ENCODE results near the gene PPP2R5C. TPM values are rescaled to one million over a fixed set of nuclear protein-coding genes. Genes with fewer than 3 reads are reported as not detected.
A peak's percentile ranks its signal among the peaks of the same experiment; 100 is the strongest.
"Not testable (repeated sequence)": the region's sequence is repeated elsewhere in the genome, so short reads cannot be mapped to it uniquely, and the experiment has no call there.

Gene PPP2R5C
- total RNA-seq = 61.6 and 63.5 TPM in 2 replicates

- TF ChIP-seq, protein P1, sequence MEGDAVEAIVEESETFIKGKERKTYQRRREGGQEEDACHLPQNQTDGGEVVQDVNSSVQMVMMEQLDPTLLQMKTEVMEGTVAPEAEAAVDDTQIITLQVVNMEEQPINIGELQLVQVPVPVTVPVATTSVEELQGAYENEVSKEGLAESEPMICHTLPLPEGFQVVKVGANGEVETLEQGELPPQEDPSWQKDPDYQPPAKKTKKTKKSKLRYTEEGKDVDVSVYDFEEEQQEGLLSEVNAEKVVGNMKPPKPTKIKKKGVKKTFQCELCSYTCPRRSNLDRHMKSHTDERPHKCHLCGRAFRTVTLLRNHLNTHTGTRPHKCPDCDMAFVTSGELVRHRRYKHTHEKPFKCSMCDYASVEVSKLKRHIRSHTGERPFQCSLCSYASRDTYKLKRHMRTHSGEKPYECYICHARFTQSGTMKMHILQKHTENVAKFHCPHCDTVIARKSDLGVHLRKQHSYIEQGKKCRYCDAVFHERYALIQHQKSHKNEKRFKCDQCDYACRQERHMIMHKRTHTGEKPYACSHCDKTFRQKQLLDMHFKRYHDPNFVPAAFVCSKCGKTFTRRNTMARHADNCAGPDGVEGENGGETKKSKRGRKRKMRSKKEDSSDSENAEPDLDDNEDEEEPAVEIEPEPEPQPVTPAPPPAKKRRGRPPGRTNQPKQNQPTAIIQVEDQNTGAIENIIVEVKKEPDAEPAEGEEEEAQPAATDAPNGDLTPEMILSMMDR (conservative IDR thresholded peaks at IDR 0.05; ENCODE audit: low read depth, low read length) = no peak
- peak; percentile 12 for DNase-seq (ENCODE audit: low read depth)
- peak within 1 kb of the TSS; percentile 93 for H3K4me3 ChIP-seq (ENCODE audit: low read depth, low read length)
These were observed at the start of gene PPP2R5C for GRCh38 chr14:101761032-101761880. TSS of gene PPP2R5C (plus strand) at chr14:101761709. CDS start at chr14:101761894, 185 bp downstream.

GRCh38 chr14:101711857-101712233 lies 49.7 kb upstream of the PPP2R5C start:
- DNase-seq (ENCODE audit: low read depth) = not testable (repeated sequence)

DNA sequence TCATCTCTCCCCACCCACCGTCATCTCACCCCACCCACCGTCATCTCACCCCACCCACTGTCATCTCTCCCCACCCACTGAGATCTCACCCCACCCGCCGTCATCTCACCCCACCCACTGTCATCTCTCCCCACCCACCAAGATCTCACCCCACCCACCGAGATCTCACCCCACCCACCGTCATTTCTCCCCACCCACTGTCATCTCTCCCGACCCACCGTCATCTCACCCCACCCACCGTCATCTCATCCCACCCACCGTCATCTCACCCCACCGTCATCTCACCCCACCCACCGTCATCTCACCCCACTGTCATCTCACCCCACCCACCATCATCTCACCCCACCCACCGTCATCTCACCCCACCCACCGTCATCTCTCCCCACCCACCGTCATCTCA lies 49.2 kb upstream of the PPP2R5C start:
- DNase-seq (ENCODE audit: low read depth) = not testable (repeated sequence)

More at GRCh38 chr14:101711857-101712233, 49.7 kb upstream of the PPP2R5C start:
- not testable (repeated sequence) for H3K4me3 ChIP-seq (ENCODE audit: low read depth, low read length)

DNA sequence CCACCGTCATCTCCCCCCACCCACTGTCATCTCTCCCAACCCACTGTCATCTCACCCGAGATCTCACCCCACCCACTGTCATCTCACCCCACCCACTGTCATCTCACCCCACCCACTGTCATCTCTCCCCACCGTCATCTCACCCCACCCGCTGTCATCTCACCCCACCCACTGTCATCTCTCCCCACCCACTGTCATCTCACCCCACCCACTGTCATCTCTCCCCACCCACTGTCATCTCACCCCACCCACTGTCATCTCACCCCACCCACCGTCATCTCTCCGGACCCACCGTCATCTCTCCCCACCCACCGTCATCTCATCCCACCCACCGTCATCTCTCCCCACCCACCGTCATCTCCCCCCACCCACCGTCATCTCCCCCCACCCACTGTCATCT lies 48.4 kb upstream of the PPP2R5C start:
- DNase-seq (ENCODE audit: low read depth); H3K4me3 ChIP-seq (ENCODE audit: low read depth, low read length): not testable (repeated sequence)

More for the DNA sequence above, 49.2 kb upstream of the PPP2R5C start:
- H3K4me3 ChIP-seq (ENCODE audit: low read depth, low read length) = not testable (repeated sequence)

DNA sequence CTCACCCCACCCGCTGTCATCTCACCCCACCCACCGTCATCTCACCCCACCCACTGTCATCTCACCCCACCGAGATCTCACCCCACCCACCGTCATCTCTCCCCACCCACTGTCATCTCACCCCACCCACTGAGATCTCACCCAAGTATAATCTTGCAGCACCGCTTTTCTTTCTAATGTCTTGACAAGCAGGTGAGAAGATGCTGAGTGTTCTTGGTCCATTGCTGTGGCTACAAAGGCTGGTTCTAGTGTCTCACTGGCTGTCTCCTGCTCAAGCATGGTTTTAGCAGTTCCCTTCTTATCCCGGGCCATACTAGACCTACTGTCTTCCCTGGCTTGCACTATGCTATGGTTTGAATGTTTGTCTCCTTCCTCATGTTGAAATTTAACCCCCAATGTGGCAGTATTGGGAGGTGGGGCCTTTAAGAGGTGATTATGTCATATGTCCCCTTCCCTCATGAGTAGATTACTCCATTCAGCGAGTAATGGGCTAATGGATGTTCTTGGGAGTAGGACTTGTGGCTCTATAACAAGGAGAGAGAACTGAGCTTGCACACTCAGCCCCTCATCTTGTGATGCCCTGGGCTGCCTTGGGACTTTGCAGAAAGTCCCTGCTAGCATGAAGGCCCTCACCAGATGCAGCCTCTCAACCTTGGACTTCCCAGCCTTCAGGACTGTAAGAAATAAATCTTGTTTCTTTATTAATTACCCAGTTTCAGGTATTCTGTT lies 47.7 kb upstream of the PPP2R5C start:
- no peak for DNase-seq (ENCODE audit: low read depth)
- H3K4me3 ChIP-seq (ENCODE audit: low read depth, low read length) = no peak overlapping the region
- TF ChIP-seq, protein P1 (conservative IDR thresholded peaks at IDR 0.05; ENCODE audit: low read depth, low read length) = no peak

DNA sequence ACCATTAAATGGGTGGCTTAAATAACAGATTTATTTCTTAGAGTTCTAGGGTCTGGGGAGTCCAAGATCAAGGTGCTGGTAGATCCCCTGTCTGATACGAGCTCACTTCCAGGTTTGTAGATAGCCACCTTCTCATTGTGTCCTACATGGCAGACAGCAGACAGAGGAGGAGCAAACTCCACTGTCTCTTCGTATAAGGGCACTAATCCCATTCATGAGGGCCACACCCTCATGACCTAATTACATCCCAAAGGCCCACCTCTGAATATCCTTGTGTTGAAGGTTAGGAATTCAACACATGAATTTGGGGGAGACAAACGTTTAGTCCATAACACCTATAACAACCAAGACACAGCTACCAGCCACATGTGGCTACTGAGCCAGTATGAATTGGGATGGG lies 47.1 kb upstream of the PPP2R5C start:
- no peak overlapping the region for H3K4me3 ChIP-seq (ENCODE audit: low read depth, low read length)
- TF ChIP-seq, protein P1 (conservative IDR thresholded peaks at IDR 0.05; ENCODE audit: low read depth, low read length) = no peak
- DNase-seq (ENCODE audit: low read depth) = no peak

- TF ChIP-seq, protein P1 (conservative IDR thresholded peaks at IDR 0.05; ENCODE audit: low read depth, low read length) = no peak
- no peak overlapping the region for H3K4me3 ChIP-seq (ENCODE audit: low read depth, low read length)
- no peak for DNase-seq (ENCODE audit: low read depth)
These were observed 46.1 kb upstream of the PPP2R5C start for GRCh38 chr14:101715210-101716076.

All from epithelial cell of proximal tubule (primary cell).